ENCODE measurements around the gene ADK. TPM values are rescaled to one million over a fixed set of nuclear protein-coding genes. Genes with fewer than 3 reads are reported as not detected.

Gene ADK
- polyA plus RNA-seq, 1 experiment: 19.4 TPM

- TF ChIP-seq CTCF (IDR thresholded peaks at IDR 0.05; ENCODE audit: insufficient read depth, low read depth, low read length): no peak
- no peak overlapping the region for H3K4me3 ChIP-seq (ENCODE audit: low read depth, low read length)
- POLR2A ChIA-PET: interaction anchor here (0.5 kb wide), 1 partner anchor 41 kb away, joined by 3 read pairs; no protein-coding TSS in a partner anchor
- no peaks in the 10 kb centered on the region for H3K27me3 ChIP-seq (ENCODE audit: control insufficient read depth, insufficient read depth, low read length)
- DNase-seq (ENCODE audit: low read depth): peak; percentile 93
- CTCF ChIA-PET: interaction anchor here (0.7 to 2.6 kb wide), 7 partner anchors 12 to 1389 kb away, joined by 3 to 9 read pairs (median 4); partner anchors contain the start of genes ADK and AP3M1
- H3K36me3 ChIP-seq (ENCODE audit: control insufficient read depth, insufficient read depth, low read length): no peaks in the 10 kb centered on the region
Measured at GRCh38 chr10:74189999-74190421, 39.0 kb downstream of the ADK start.

GRCh38 chr10:74190494-74190893 is 39.5 kb downstream of the ADK start:
- Histone ChIP-seq H3K4me3 (ENCODE audit: low read depth, low read length) (no peak overlapping the region), H3K27me3 (ENCODE audit: control insufficient read depth, insufficient read depth, low read length) (no peaks in the 10 kb centered on the region), H3K36me3 (ENCODE audit: control insufficient read depth, insufficient read depth, low read length) (no peaks in the 10 kb centered on the region)
- ChIA-PET CTCF (interaction anchor here (0.7 to 2.6 kb wide), 7 partner anchors 13 to 1389 kb away, joined by 3 to 9 read pairs (median 4); partner anchors contain the start of genes ADK and AP3M1), POLR2A (interaction anchor here (0.5 kb wide), 1 partner anchor 41 kb away, joined by 3 read pairs; no protein-coding TSS in a partner anchor)
- no peak for TF ChIP-seq CTCF (IDR thresholded peaks at IDR 0.05; ENCODE audit: insufficient read depth, low read depth, low read length)
- DNase-seq (ENCODE audit: low read depth): no peak

- ChIA-PET CTCF (interaction anchor here (1.6 kb wide), 1 partner anchor 19 kb away, joined by 5 read pairs; no protein-coding TSS in a partner anchor), POLR2A (no interaction called here)
- Histone ChIP-seq H3K36me3 (ENCODE audit: control insufficient read depth, insufficient read depth, low read length) (no peaks in the 10 kb centered on the region), H3K27me3 (ENCODE audit: control insufficient read depth, insufficient read depth, low read length) (no peaks in the 10 kb centered on the region), H3K4me3 (ENCODE audit: low read depth, low read length) (no peak overlapping the region)
- TF ChIP-seq CTCF (IDR thresholded peaks at IDR 0.05; ENCODE audit: insufficient read depth, low read depth, low read length): no peak
- no peak for DNase-seq (ENCODE audit: low read depth)
Measured at GRCh38 chr10:74194545-74194944, 43.5 kb downstream of the ADK start.

- TF ChIP-seq CTCF (IDR thresholded peaks at IDR 0.05; ENCODE audit: insufficient read depth, low read depth, low read length): no peak
- ChIA-PET CTCF (no interaction called here), POLR2A (no interaction called here)
- no peaks in the 10 kb centered on the region for H3K36me3 ChIP-seq (ENCODE audit: control insufficient read depth, insufficient read depth, low read length)
- no peak for DNase-seq (ENCODE audit: low read depth)
- H3K27me3 ChIP-seq (ENCODE audit: control insufficient read depth, insufficient read depth, low read length): no peaks in the 10 kb centered on the region
- H3K4me3 ChIP-seq (ENCODE audit: low read depth, low read length): no peak overlapping the region
Measured at GRCh38 chr10:74194999-74195398, 44.0 kb downstream of the ADK start.

GRCh38 chr10:74199315-74199714 is 48.3 kb downstream of the ADK start:
- Histone ChIP-seq H3K27me3 (ENCODE audit: control insufficient read depth, insufficient read depth, low read length) (no peaks in the 10 kb centered on the region), H3K4me3 (ENCODE audit: low read depth, low read length) (no peak overlapping the region), H3K36me3 (ENCODE audit: control insufficient read depth, insufficient read depth, low read length) (no peaks in the 10 kb centered on the region)
- CTCF ChIA-PET: interaction anchor here (1.5 kb wide), 1 partner anchor 14 kb away, joined by 4 read pairs; no protein-coding TSS in a partner anchor
- TF ChIP-seq CTCF (IDR thresholded peaks at IDR 0.05; ENCODE audit: insufficient read depth, low read depth, low read length): no peak
- DNase-seq (ENCODE audit: low read depth): no peak
- POLR2A ChIA-PET: no interaction called here

All from BJ (cell line).